Neural crest cell (in vitro differentiated cells): ENCODE measurements around the gene EEF1A2. TPM values are rescaled to one million over a fixed set of nuclear protein-coding genes. Genes with fewer than 3 reads are reported as not detected.

Experiments
- DNase-seq: peaks from one replicate; pipeline ENCODE4 v3.0.0; 2021; ENCODE audit warnings: low read depth, mixed read lengths, low spot score
- H3K27ac Mint-ChIP-seq: one replicate; pipeline ENCODE4 v1.8.0; 2021; ENCODE audit warnings: mild to moderate bottlenecking, mixed read lengths; ENCODE audit not compliant: unreplicated experiment
- H3K27me3 Mint-ChIP-seq: 2 replicates; pipeline ENCODE4 v1.8.0; 2021; ENCODE audit warnings: low read depth, mild to moderate bottlenecking, mixed read lengths
- H3K36me3 Mint-ChIP-seq: 2 replicates; pipeline ENCODE4 v1.8.0; 2021; ENCODE audit warnings: low read depth, mild to moderate bottlenecking, mixed read lengths
- H3K4me1 Mint-ChIP-seq: 2 replicates; pipeline ENCODE4 v1.8.0; 2021; ENCODE audit warnings: mixed read lengths
- H3K4me3 Mint-ChIP-seq: one replicate; pipeline ENCODE4 v1.8.0; 2021; ENCODE audit warnings: mild to moderate bottlenecking, mixed read lengths
- H3K9me3 Mint-ChIP-seq: 2 replicates; pipeline ENCODE4 v1.8.0; 2021; ENCODE audit warnings: mixed read lengths
- total RNA-seq: library from RNA; stranded (reverse); gene quantifications from 2 replicates; pipeline ENCODE4 v1.2.1, GENCODE V29; 2021
- TF ChIP-seq, protein P1 (sequence below): fragments of 200-600 bp; sonication (generic); conservative IDR thresholded peaks from 2 replicates; pipeline ENCODE4 v1.5.0; 2021; ENCODE audit warnings: antibody characterized with exemption, mild to moderate bottlenecking

The EEF1A2 gene
- total RNA-seq, 1 donor from 2014 or later, result 4.6 TPM

DNA sequence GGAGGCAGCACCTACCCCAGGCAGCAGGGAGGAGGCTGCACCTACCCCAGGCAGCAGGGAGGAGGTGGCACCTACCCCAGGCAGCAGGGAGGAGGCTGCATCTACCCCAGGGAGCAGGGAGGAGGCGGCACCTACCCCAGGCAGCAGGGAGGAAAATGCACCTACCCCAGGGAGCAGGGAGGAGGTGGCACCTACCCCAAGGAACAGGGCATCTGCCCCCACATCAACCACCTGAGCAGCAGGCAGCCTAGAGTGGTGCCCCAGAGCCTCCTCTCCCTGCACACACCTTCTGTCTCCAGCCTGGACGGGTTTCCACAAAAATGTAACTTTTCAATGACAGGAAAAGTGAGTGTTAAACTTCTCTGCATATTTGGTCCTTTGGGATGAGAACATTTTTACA is 36.6 kb downstream of the EEF1A2 start:
- Mint-ChIP-seq H3K36me3 (peaks cover 2% of the 10 kb centered on the region), H3K27ac (no peak overlapping the region), H3K27me3 (no peaks in the 10 kb centered on the region), H3K4me1 (peaks cover 27% of the 10 kb centered on the region), H3K9me3 (no peaks in the 10 kb centered on the region), H3K4me3 (no peak overlapping the region)
- no peak for DNase-seq
- TF ChIP-seq, protein P1, sequence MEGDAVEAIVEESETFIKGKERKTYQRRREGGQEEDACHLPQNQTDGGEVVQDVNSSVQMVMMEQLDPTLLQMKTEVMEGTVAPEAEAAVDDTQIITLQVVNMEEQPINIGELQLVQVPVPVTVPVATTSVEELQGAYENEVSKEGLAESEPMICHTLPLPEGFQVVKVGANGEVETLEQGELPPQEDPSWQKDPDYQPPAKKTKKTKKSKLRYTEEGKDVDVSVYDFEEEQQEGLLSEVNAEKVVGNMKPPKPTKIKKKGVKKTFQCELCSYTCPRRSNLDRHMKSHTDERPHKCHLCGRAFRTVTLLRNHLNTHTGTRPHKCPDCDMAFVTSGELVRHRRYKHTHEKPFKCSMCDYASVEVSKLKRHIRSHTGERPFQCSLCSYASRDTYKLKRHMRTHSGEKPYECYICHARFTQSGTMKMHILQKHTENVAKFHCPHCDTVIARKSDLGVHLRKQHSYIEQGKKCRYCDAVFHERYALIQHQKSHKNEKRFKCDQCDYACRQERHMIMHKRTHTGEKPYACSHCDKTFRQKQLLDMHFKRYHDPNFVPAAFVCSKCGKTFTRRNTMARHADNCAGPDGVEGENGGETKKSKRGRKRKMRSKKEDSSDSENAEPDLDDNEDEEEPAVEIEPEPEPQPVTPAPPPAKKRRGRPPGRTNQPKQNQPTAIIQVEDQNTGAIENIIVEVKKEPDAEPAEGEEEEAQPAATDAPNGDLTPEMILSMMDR, result no peak

DNA sequence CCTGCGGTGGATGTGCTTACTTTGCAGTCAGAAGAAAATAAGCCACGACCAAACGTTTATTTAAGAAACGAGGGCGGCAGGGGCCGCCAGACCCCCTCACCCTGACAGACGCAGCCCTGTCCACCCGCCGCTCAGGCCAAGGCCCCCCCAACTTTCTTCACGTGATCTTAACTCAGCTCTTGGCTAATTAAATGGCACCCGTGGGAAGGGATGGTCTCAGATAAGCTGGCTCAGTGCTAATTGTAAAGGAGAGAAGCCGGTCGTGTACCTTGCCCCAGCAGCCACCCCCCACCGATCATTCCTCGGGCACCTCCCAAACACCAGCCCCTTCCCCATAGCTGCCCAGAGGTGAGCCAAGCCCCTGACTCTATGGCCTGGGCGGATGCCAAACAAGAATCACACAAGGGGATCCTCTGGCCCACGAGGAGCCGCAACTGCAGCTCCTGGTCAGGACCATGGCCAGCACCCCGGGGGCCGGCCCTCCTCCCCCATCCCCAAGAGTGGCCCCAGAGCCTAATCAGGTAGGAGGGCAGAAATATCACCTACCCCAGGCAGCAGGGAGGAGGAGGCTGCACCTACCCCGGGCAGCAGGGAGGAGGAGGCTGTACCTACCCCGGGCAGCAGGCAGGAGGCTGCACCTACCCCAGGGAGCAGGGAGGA is 37.6 kb downstream of the EEF1A2 start:
- TF ChIP-seq, protein P1, result no peak
- Mint-ChIP-seq H3K27me3 (no peaks in the 10 kb centered on the region), H3K4me1 (peaks cover 26% of the 10 kb centered on the region), H3K36me3 (no peaks in the 10 kb centered on the region), H3K9me3 (no peaks in the 10 kb centered on the region), H3K4me3 (no peak overlapping the region), H3K27ac (no peak overlapping the region)
- no peak for DNase-seq

- Mint-ChIP-seq H3K27ac (no peak overlapping the region), H3K9me3 (no peaks in the 10 kb centered on the region), H3K4me3 (no peak overlapping the region), H3K27me3 (no peaks in the 10 kb centered on the region), H3K36me3 (no peaks in the 10 kb centered on the region), H3K4me1 (peaks cover 26% of the 10 kb centered on the region)
- DNase-seq, result no peak
- TF ChIP-seq, protein P1, result no peak
Measured at GRCh38 chr20:63459070-63459380, 39.9 kb downstream of the EEF1A2 start.

DNA sequence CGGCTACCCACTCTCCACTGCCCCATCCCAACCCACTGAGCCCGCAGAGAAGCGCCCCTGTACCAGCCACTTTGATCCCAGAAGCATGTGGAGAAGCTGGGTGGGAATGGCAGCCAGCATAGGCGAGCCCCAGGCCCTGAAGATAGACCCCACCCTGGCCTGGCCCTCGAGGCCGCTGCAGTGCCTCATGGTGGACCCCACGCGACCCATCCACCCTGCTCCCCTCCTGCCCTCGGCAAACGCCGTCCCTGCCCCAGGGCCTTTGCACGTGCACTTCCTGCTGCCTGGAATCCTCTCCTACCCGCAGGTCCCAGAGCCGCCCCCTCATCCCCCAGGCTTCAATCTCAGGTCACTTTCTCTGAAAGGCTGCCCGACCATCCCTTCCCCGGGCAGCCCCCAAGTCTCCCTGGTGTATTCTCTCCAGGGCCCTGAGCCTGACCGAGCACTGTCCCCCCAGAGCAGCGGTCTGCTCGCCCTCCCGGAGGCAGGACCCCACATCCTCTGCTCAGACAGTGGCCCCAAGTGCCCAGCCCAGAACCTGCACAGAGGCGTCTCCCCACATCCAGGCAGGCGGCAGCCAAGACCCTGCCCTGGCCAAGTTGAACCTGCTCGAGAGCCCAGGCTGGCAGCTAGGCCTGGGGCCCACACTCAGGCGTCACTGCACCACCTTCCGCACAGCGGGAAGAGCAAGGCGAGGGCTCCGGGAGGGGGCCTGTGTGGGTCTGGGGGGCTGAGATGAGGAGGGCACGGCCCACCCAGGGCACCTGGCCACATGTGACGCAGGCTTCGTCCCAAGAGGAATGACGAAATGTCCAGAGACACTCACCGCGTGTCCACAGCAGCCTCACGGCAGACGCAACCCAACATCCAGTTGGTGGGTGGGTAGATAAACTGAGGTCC is 40.5 kb downstream of the EEF1A2 start:
- H3K27me3 Mint-ChIP-seq, result no peaks in the 10 kb centered on the region
- H3K4me3 Mint-ChIP-seq, result no peak overlapping the region
- no peak overlapping the region for H3K27ac Mint-ChIP-seq
- TF ChIP-seq, protein P1, result no peak
- H3K4me1 Mint-ChIP-seq, result peaks cover 26% of the 10 kb centered on the region
- no peak for DNase-seq
- no peaks in the 10 kb centered on the region for H3K36me3 Mint-ChIP-seq
- no peaks in the 10 kb centered on the region for H3K9me3 Mint-ChIP-seq

- peaks cover 25% of the 10 kb centered on the region for H3K4me1 Mint-ChIP-seq
- no peaks in the 10 kb centered on the region for H3K36me3 Mint-ChIP-seq
- no peaks in the 10 kb centered on the region for H3K27me3 Mint-ChIP-seq
- TF ChIP-seq, protein P1, result no peak
- H3K27ac Mint-ChIP-seq, result no peak overlapping the region
- no peak for DNase-seq
- no peak overlapping the region for H3K4me3 Mint-ChIP-seq
- no peaks in the 10 kb centered on the region for H3K9me3 Mint-ChIP-seq
Measured at GRCh38 chr20:63457737-63458136, 41.1 kb downstream of the EEF1A2 start.
